Lower leg skin (tissue), 4 donors: ENCODE data around the gene SNTG2. TPM values are rescaled to one million over a fixed set of nuclear protein-coding genes. Genes with fewer than 3 reads are reported as not detected.
"Not testable (repeated sequence)": the region's sequence is repeated elsewhere in the genome, so short reads cannot be mapped to it uniquely, and the experiment has no call there.

Experiments used
- DNase-seq, 2 donors: peaks; one replicate each; pipeline ENCODE4 v3.0.0-alpha.2; 2019; ENCODE audit warnings: low spot score in 2 of 2
- H3K4me3 ChIP-seq: fragments of 200-600 bp; sonication (generic); 2 replicates; pipeline ENCODE4 v1.5.1; 2017; ENCODE audit warnings: mild to moderate bottlenecking, low read depth; ENCODE audit not compliant: poor library complexity, severe bottlenecking
- CTCF ChIP-seq, 3 donors: fragments of 450-650 bp; IDR thresholded peaks; one replicate each; pipeline ENCODE4 v1.5.1; 2016; ENCODE audit warnings: antibody characterized with exemption in 3 of 3, mild to moderate bottlenecking in 3 of 3, moderate library complexity in 2 of 3
- POLR2A ChIP-seq, 2 donors: fragments of 450-650 bp; IDR thresholded peaks; one replicate each; pipeline ENCODE4 v1.6.1; 2016 to 2017; ENCODE audit warnings: antibody characterized with exemption in 2 of 2, mild to moderate bottlenecking in 1 of 2, moderate library complexity in 1 of 2
- WGBS, 2 donors: methylation state at CpG; one replicate each; pipeline ENCODE4 v1.1.5; 2018; 5-methylcytosine and 5-hydroxymethylcytosine counted together
- intact Hi-C: fragments of 100-400 bp; cut with DNase I; formaldehyde crosslinking; loops from one replicate; pipeline ENCODE4 v1.15.0; 2023; ENCODE audit warnings: low total_unique reads
- total RNA-seq, 4 donors: library from RNA; depleted of rRNA; stranded (reverse); fragments of >200 nt; gene quantifications; one replicate each; pipeline ENCODE4 v1.1.0, GENCODE V29; 2016

Gene SNTG2
- total RNA-seq, 4 donors from 2014 or later = 1.4 to 15.3 (median 6.3) TPM

- 59% methylated on average over 13 of the region's 13 CpGs for WGBS, 2 donors
- intact Hi-C loops = no loop called here
- no peak for DNase-seq
- H3K4me3 ChIP-seq = no peak overlapping the region
- no peak for TF ChIP-seq POLR2A (IDR thresholded peaks at IDR 0.05)
- TF ChIP-seq CTCF (IDR thresholded peaks at IDR 0.05) = no peak
Observed at GRCh38 chr2:1219901-1220573, 269.4 kb downstream of the SNTG2 start.

- no peak overlapping the region for H3K4me3 ChIP-seq
- intact Hi-C loops = no loop called here
- 81 to 82% methylated on average over 6 of the region's 6 CpGs for WGBS, 2 donors
- no peak for DNase-seq
- no peak for TF ChIP-seq CTCF (IDR thresholded peaks at IDR 0.05)
- no peak for TF ChIP-seq POLR2A (IDR thresholded peaks at IDR 0.05)
Observed at GRCh38 chr2:1222056-1222455, 271.4 kb downstream of the SNTG2 start.

GRCh38 chr2:1223791-1224190 lies 273.1 kb downstream of the SNTG2 start:
- intact Hi-C loops = no loop called here
- TF ChIP-seq POLR2A (IDR thresholded peaks at IDR 0.05) = no peak
- WGBS, 2 donors = 89 to 94% methylated on average over 11 of the region's 11 CpGs
- H3K4me3 ChIP-seq = no peak overlapping the region
- no peak for DNase-seq

- no peak overlapping the region for H3K4me3 ChIP-seq
- no peak for DNase-seq
- no peak for TF ChIP-seq CTCF (IDR thresholded peaks at IDR 0.05)
- WGBS, 2 donors = 73 to 79% methylated on average over 3 of the region's 3 CpGs
- intact Hi-C loops = no loop called here
Observed at GRCh38 chr2:1224901-1225300, 274.3 kb downstream of the SNTG2 start.

- intact Hi-C loops = no loop called here
- no peak for TF ChIP-seq POLR2A (IDR thresholded peaks at IDR 0.05)
- TF ChIP-seq CTCF (IDR thresholded peaks at IDR 0.05) = no peak
- no peak overlapping the region for H3K4me3 ChIP-seq
- WGBS, 2 donors = 87 to 89% methylated on average over 3 of the region's 3 CpGs
- DNase-seq = no peak
Observed at GRCh38 chr2:1226766-1227165, 276.1 kb downstream of the SNTG2 start.

GRCh38 chr2:1227274-1227900 lies 276.7 kb downstream of the SNTG2 start:
- intact Hi-C loops = no loop called here
- no peak for TF ChIP-seq POLR2A (IDR thresholded peaks at IDR 0.05)
- no peak for TF ChIP-seq CTCF (IDR thresholded peaks at IDR 0.05)
- 68 to 78% methylated on average over 19 of the region's 19 CpGs for WGBS, 2 donors
- no peak overlapping the region for H3K4me3 ChIP-seq
- no peak for DNase-seq

GRCh38 chr2:1229596-1229995 lies 278.9 kb downstream of the SNTG2 start:
- H3K4me3 ChIP-seq, intact Hi-C loops, DNase-seq: not testable (repeated sequence)
- WGBS, 2 donors = 98 to 99% methylated on average over 9 to 29 of the region's 30 CpGs
